Lung (tissue), 12 donors: ENCODE measurements around the gene SLC8A1. TPM values are rescaled to one million over a fixed set of nuclear protein-coding genes. Genes with fewer than 3 reads are reported as not detected.

Experiments
- ATAC-seq: fragments of 200-7000 bp; cut with Tn5 transposase; one replicate; pipeline ENCODE4 v1.9.1; 2020; ENCODE audit warnings: moderate number of reproducible peaks; ENCODE audit not compliant: insufficient read depth, low FRiP score
- DNase-seq, 3 donors: peaks; one replicate each; pipeline ENCODE4 v3.0.0-alpha.2; 2013 to 2017
- H3K27ac ChIP-seq, 2 donors: one replicate each; pipeline ENCODE4 v1.5.1; 2013; ENCODE audit warnings: mild to moderate bottlenecking in 2 of 2, moderate library complexity in 2 of 2, control low read depth in 1 of 2, inconsistent platforms in 1 of 2, low read depth in 1 of 2, low read length in 1 of 2
- H3K27me3 ChIP-seq, 3 donors: one replicate each; pipeline ENCODE4 v1.5.1; 2013; ENCODE audit warnings: low read length in 2 of 3; ENCODE audit not compliant: control insufficient read depth in 3 of 3, insufficient read depth in 3 of 3
- H3K36me3 ChIP-seq, 4 donors: one replicate each; pipeline ENCODE4 v1.5.1; 2013; ENCODE audit warnings: low read length in 4 of 4, mild to moderate bottlenecking in 1 of 4, moderate library complexity in 1 of 4; ENCODE audit not compliant: control insufficient read depth in 4 of 4, insufficient read depth in 4 of 4
- H3K4me1 ChIP-seq, 5 donors: one replicate each; pipeline ENCODE4 v1.5.1; 2013; ENCODE audit warnings: low read length in 5 of 5, mild to moderate bottlenecking in 2 of 5, moderate library complexity in 1 of 5; ENCODE audit not compliant: control insufficient read depth in 5 of 5, insufficient read depth in 5 of 5
- H3K4me3 ChIP-seq: one replicate; pipeline ENCODE4 v1.5.1; 2013; ENCODE audit warnings: mild to moderate bottlenecking, control low read depth, moderate library complexity
- H3K9ac ChIP-seq, 2 donors: one replicate each; pipeline ENCODE4 v1.5.1; 2013; ENCODE audit warnings: low read length in 2 of 2, control low read depth in 1 of 2; ENCODE audit not compliant: insufficient read depth in 1 of 2
- H3K9me3 ChIP-seq, 4 donors: one replicate each; pipeline ENCODE4 v1.5.1; 2013; ENCODE audit warnings: low read length in 3 of 4, mild to moderate bottlenecking in 1 of 4, moderate library complexity in 1 of 4; ENCODE audit not compliant: control insufficient read depth in 4 of 4, insufficient read depth in 3 of 4
- CTCF ChIP-seq: IDR thresholded peaks from 2 replicates; pipeline ENCODE4 v1.5.1; 2012; ENCODE audit warnings: mild to moderate bottlenecking; ENCODE audit errors: control extremely low read depth, extremely low read depth
- WGBS, 2 donors: extraction: QIAGEN DNeasy Blood & Tissue Kit; methylation state at CpG; one replicate each; pipeline ENCODE4 v1.1.7; 2013; 5-methylcytosine and 5-hydroxymethylcytosine counted together
- polyA plus RNA-seq, 2 donors: library from polyadenylated mRNA; stranded (reverse); fragments of 200-250 nt; gene quantifications; one replicate each; pipeline ENCODE4 v1.2.1, GENCODE V29; 2013
- total RNA-seq, 2 donors: library from RNA; depleted of rRNA in 1 of 2; stranded (reverse); fragments of >200 nt in 1 of 2; gene quantifications; one replicate each; pipeline ENCODE4 v1.2.1, GENCODE V29; 2014 to 2021
- donor health status: control.
- donor health status: control.
- donor health status: Bipolar disorder and iron deficiency.
- donor health status: healthy.
- donor health status: DM: yes; HTN: yes; CAD: no.

Gene SLC8A1
- total and polyA plus RNA-seq, 4 donors, result 1.2 to 34.7 (median 18.4) TPM

GRCh38 chr2:40332191-40332826, 119.6 kb downstream of the SLC8A1 start:
- WGBS, 2 donors, result 28 to 30% methylated on average over 7 of the region's 7 CpGs
- H3K9me3 ChIP-seq, result no peaks in the 10 kb centered on the region
- no peaks in the 10 kb centered on the region for H3K27me3 ChIP-seq
- peaks cover 0 to 15% (median 5%) of the 10 kb centered on the region in 5 donors for H3K4me1 ChIP-seq
- peak overlapping the region in 1 of 2 donors; percentile 22 for H3K27ac ChIP-seq
- no peak overlapping the region for H3K4me3 ChIP-seq
- DNase-seq, result peak; percentile 33 to 86 (median 71)
- H3K36me3 ChIP-seq, result no peaks in the 10 kb centered on the region
- no peak overlapping the region for H3K9ac ChIP-seq
- ATAC-seq, result peak; percentile 34
- TF ChIP-seq CTCF, result no peak

GRCh38 chr2:40330096-40330495, 121.8 kb downstream of the SLC8A1 start:
- Histone ChIP-seq H3K9me3 (no peaks in the 10 kb centered on the region), H3K4me1 (peaks cover 2 to 15% (median 5%) of the 10 kb centered on the region in 5 donors), H3K36me3 (no peaks in the 10 kb centered on the region), H3K27me3 (no peaks in the 10 kb centered on the region), H3K9ac (no peak overlapping the region), H3K27ac (no peak overlapping the region), H3K4me3 (no peak overlapping the region)
- no peak for TF ChIP-seq CTCF
- DNase-seq (no peak), ATAC-seq (no peak)
- 64 to 93% methylated on average over 3 of the region's 3 CpGs for WGBS, 2 donors

- Histone ChIP-seq H3K9me3 (no peaks in the 10 kb centered on the region), H3K4me1 (peaks cover 2 to 15% (median 5%) of the 10 kb centered on the region in 5 donors), H3K9ac (no peak overlapping the region), H3K27me3 (no peaks in the 10 kb centered on the region), H3K4me3 (no peak overlapping the region), H3K27ac (peak overlapping the region in 1 of 2 donors; percentile 43), H3K36me3 (no peaks in the 10 kb centered on the region)
- DNase-seq (no peak), ATAC-seq (no peak)
- no peak for TF ChIP-seq CTCF
- WGBS, 2 donors, result 83 to 93% methylated on average over 1 of the region's 1 CpG
Observed at GRCh38 chr2:40329739-40330030, 122.2 kb downstream of the SLC8A1 start.

GRCh38 chr2:40325116-40325515, 126.8 kb downstream of the SLC8A1 start:
- peaks cover 2 to 21% (median 5%) of the 10 kb centered on the region in 5 donors for H3K4me1 ChIP-seq
- no peak for DNase-seq
- no peak for ATAC-seq
- TF ChIP-seq CTCF, result no peak
- H3K9ac ChIP-seq, result no peak overlapping the region
- no peaks in the 10 kb centered on the region for H3K36me3 ChIP-seq
- H3K27ac ChIP-seq, result no peak overlapping the region
- H3K4me3 ChIP-seq, result no peak overlapping the region
- H3K27me3 ChIP-seq, result no peaks in the 10 kb centered on the region
- H3K9me3 ChIP-seq, result no peaks in the 10 kb centered on the region
